PC-9 (cell line): ENCODE measurements around the gene CALML5. TPM values are rescaled to one million over a fixed set of nuclear protein-coding genes. Genes with fewer than 3 reads are reported as not detected.

Experiments
- BruUV-seq: library from RNA; stranded (reverse); fragments of 400-500 nt; replicated peaks from 2 replicates; lab custom pipeline; 2021; lab: Mats Ljungman, UMichigan
- CTCF ChIA-PET: fragments of 300-600 bp; sonication (Branson Sonifier 250); formaldehyde crosslinking; loops from one replicate; lab custom pipeline; 2022; ENCODE audit warnings: antibody characterized with exemption; lab: Charles Lee
- POLR2A ChIA-PET: fragments of 300-600 bp; sonication (Branson Sonifier 250); formaldehyde crosslinking; loops from one replicate; lab custom pipeline; 2022; ENCODE audit warnings: antibody characterized with exemption; ENCODE audit not compliant: unreplicated experiment; lab: Charles Lee
- DNase-seq, 2 experiments: peaks; one replicate each; pipeline versions ENCODE4 v3.0.0 to v3.0.0-alpha.2; 2015 to 2022; ENCODE audit warnings: mixed read lengths in 1 of 2
- H2AFZ ChIP-seq: fragments of 200-600 bp; sonication (generic); 2 replicates; pipeline ENCODE4 v1.8.1; 2017; ENCODE audit warnings: antibody characterized with exemption
- H3F3A ChIP-seq: fragments of 200-600 bp; sonication (generic); 2 replicates; pipeline ENCODE4 v1.8.1; 2017; ENCODE audit warnings: antibody characterized with exemption, mild to moderate bottlenecking, low read depth; ENCODE audit not compliant: insufficient read depth
- H3K27ac ChIP-seq: fragments of 200-600 bp; sonication (generic); 2 replicates; pipeline ENCODE4 v1.6.1; 2016; ENCODE audit warnings: mixed run types
- H3K27me3 ChIP-seq: fragments of 200-600 bp; sonication (generic); 2 replicates; pipeline ENCODE4 v1.6.1; 2016; ENCODE audit warnings: low read depth, mixed run types; ENCODE audit not compliant: insufficient read depth
- H3K36me3 ChIP-seq: fragments of 200-600 bp; sonication (generic); 2 replicates; pipeline ENCODE4 v1.6.1; 2016; ENCODE audit warnings: low read depth, mixed run types
- H3K4me1 ChIP-seq: fragments of 200-600 bp; sonication (generic); replicated peaks from 2 replicates; pipeline ENCODE4 v1.6.1; 2016; ENCODE audit warnings: mixed run types; ENCODE audit not compliant: insufficient read depth
- H3K4me2 ChIP-seq: fragments of 200-600 bp; sonication (generic); 2 replicates; pipeline ENCODE4 v1.6.1; 2017; ENCODE audit warnings: mixed run types
- H3K4me3 ChIP-seq: fragments of 200-600 bp; sonication (generic); 2 replicates; pipeline ENCODE4 v1.6.1; 2016; ENCODE audit warnings: mixed run types
- H3K79me2 ChIP-seq: fragments of 200-600 bp; sonication (generic); 2 replicates; pipeline ENCODE4 v1.6.1; 2017; ENCODE audit warnings: low read depth, mixed run types
- H3K9me2 ChIP-seq: fragments of 200-600 bp; sonication (generic); 2 replicates; pipeline ENCODE4 v1.8.1; 2017; ENCODE audit warnings: mild to moderate bottlenecking; ENCODE audit not compliant: insufficient read depth
- H3K9me3 ChIP-seq: fragments of 200-600 bp; sonication (generic); 2 replicates; pipeline ENCODE4 v1.8.1; 2016; ENCODE audit warnings: low read depth; ENCODE audit not compliant: insufficient read depth
- H4K20me1 ChIP-seq: fragments of 200-600 bp; sonication (generic); 2 replicates; pipeline ENCODE4 v1.8.1; 2017; ENCODE audit not compliant: insufficient read depth
- EZH2 ChIP-seq: fragments of 200-600 bp; sonication (generic); IDR thresholded peaks from 2 replicates; pipeline ENCODE4 v1.8.0; 2017; ENCODE audit warnings: antibody characterized with exemption, low read depth
- intact Hi-C: fragments of 100-400 bp; cut with micrococcal nuclease; formaldehyde crosslinking; loops from one replicate; pipeline ENCODE4 v1.10.0; 2022; ENCODE audit not compliant: unreplicated experiment
- total RNA-seq: library from RNA; stranded (reverse); gene quantifications from 2 replicates; pipeline ENCODE4 v1.2.3, GENCODE V29; 2021
- TF ChIP-seq, protein P1 (sequence below): fragments of 200-600 bp; sonication (generic); conservative IDR thresholded peaks from 2 replicates; pipeline ENCODE4 v1.6.1; 2017; ENCODE audit warnings: mixed run types, antibody characterized with exemption, mild to moderate bottlenecking, moderate library complexity

The CALML5 gene
- total RNA-seq, 1 experiment from 2014 or later: 3.0 TPM

DNA sequence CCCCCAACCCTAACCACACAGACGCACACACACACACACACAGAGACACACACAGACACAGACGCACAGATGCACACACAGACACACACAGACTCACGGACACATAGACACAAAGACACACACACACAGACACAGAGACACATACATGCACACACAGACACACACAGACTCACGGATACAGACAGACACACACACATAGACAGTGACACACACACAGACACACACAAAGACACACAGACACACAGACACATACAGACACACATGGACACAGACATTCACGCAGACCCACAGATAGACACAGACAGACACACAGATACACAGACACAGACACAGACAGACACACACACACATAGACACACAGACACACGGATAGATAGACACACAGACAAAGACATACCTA lies 2.1 kb downstream of the CALML5 start:
- Histone ChIP-seq H3K4me1 (peaks cover 82% of the 10 kb centered on the region), H3K36me3 (no peaks in the 10 kb centered on the region), H3K27me3 (no peaks in the 10 kb centered on the region), H3K4me3 (no peak overlapping the region), H3K9me2 (no peaks in the 10 kb centered on the region), H3K79me2 (no peaks in the 10 kb centered on the region), H3K9me3 (no peaks in the 10 kb centered on the region), H3K4me2 (peak overlapping the region; percentile 28; the same call in 1 of the 2 replicates), H2AFZ (no peak overlapping the region), H3K27ac (peak overlapping the region; percentile 66; the same call in 1 of the 2 replicates), H3F3A (peaks cover 10% of the 10 kb centered on the region), H4K20me1 (no peaks in the 10 kb centered on the region)
- DNase-seq: no peak
- POLR2A ChIA-PET: no interaction called here
- no TSS peak for BruUV-seq
- CTCF ChIA-PET: no interaction called here
- TF ChIP-seq, protein P1, sequence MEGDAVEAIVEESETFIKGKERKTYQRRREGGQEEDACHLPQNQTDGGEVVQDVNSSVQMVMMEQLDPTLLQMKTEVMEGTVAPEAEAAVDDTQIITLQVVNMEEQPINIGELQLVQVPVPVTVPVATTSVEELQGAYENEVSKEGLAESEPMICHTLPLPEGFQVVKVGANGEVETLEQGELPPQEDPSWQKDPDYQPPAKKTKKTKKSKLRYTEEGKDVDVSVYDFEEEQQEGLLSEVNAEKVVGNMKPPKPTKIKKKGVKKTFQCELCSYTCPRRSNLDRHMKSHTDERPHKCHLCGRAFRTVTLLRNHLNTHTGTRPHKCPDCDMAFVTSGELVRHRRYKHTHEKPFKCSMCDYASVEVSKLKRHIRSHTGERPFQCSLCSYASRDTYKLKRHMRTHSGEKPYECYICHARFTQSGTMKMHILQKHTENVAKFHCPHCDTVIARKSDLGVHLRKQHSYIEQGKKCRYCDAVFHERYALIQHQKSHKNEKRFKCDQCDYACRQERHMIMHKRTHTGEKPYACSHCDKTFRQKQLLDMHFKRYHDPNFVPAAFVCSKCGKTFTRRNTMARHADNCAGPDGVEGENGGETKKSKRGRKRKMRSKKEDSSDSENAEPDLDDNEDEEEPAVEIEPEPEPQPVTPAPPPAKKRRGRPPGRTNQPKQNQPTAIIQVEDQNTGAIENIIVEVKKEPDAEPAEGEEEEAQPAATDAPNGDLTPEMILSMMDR: no peak
- no peak for TF ChIP-seq EZH2
- intact Hi-C loops: no loop called here

DNA sequence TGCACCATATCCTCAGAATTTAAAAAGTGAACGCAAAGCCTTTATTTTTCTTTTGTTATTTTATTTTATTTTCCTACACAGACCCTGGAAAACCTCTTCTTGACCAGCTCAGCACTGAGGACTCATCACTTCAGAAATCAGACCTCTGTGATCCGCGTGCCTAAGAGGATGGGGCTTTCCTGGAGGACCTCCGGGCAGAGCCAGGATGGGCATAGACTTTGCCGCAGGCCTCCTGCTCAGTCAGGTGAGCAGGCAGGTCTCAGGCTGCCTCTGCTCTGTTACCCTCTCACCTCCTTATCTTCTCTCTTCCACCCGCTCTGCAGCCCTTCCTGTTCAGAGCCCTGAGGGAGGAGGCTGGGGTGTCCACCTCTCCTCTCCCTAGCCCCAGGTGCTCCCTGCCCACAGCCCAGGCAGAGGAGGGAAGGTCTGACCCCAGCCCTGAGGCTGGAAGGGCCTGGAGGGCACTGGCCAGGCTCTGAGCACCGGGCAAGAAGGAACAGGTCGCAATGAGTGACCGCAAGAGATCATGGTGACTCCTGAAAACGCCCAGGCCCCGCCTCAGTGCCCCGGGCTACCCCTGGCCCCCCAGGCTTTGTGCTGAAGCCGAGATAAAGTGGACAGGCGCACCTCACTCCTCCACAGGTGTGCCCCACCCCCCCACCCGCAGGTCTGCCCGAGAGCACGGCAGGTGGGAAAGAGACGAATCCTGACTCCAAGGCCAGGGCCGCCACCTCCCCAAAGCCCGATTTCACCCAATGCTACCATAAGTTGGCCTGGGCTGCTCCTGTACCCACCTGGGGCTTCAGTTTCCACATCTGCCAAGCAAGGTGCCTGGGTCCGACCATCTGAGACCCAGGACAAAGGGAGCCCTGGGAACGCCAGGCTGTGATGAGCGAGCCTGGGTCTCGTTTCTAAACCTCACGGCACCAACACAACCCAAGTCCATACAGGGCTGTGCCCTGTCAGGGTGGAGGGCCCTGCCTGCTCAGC lies 2.8 kb downstream of the CALML5 start:
- H3K79me2 ChIP-seq: no peaks in the 10 kb centered on the region
- H3K9me2 ChIP-seq: no peaks in the 10 kb centered on the region
- H3K27me3 ChIP-seq: no peaks in the 10 kb centered on the region
- no peaks in the 10 kb centered on the region for H3K36me3 ChIP-seq
- no peaks in the 10 kb centered on the region for H4K20me1 ChIP-seq
- BruUV-seq: no TSS peak
- peaks cover 79% of the 10 kb centered on the region for H3K4me1 ChIP-seq
- no peak overlapping the region for H3K4me3 ChIP-seq
- peak overlapping the region; percentile 66 for H3K27ac ChIP-seq
- ChIA-PET POLR2A (interaction anchor here (0.6 to 0.7 kb wide), 3 partner anchors 34 to 195 kb away, joined by 5 to 25 read pairs (median 8); no protein-coding TSS in a partner anchor), CTCF (interaction anchor here (0.6 kb wide), 1 partner anchor 14 kb away, joined by 5 read pairs; no protein-coding TSS in a partner anchor)
- H3K4me2 ChIP-seq: peak overlapping the region; percentile 60
- H3F3A ChIP-seq: peaks cover 10% of the 10 kb centered on the region
- H3K9me3 ChIP-seq: no peaks in the 10 kb centered on the region
- no peak overlapping the region for H2AFZ ChIP-seq
- DNase-seq: peak; percentile 80 to 93
- intact Hi-C loops: no loop called here
- no peak for TF ChIP-seq EZH2
- TF ChIP-seq, protein P1: no peak

DNA sequence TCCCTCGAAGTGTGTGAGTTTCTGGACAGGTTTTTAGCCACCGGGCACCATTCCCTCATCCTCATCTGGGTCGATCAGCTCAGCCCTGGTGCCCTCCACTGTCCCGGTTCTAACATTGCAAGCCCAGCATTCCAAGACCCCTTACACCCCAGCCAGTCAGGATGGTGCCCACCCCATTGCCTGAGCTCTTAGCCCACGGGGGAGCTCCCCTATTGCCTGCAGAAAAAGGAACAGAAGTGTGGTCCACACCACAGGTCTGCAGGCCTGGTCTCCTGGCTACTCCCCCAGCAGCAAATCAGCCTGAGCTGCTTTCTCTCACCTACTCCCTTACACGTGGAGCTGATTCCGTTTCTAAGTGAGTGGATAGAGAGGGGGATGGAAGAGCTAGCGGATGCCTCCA lies 4.8 kb downstream of the CALML5 start:
- no peaks in the 10 kb centered on the region for H3K79me2 ChIP-seq
- CTCF ChIA-PET: no interaction called here
- H3F3A ChIP-seq: peaks cover 13% of the 10 kb centered on the region
- no peaks in the 10 kb centered on the region for H3K9me2 ChIP-seq
- TF ChIP-seq, protein P1: no peak
- no peak for TF ChIP-seq EZH2
- no peaks in the 10 kb centered on the region for H3K9me3 ChIP-seq
- H3K27ac ChIP-seq: no peak overlapping the region
- no peaks in the 10 kb centered on the region for H3K36me3 ChIP-seq
- no peaks in the 10 kb centered on the region for H3K27me3 ChIP-seq
- no peak for DNase-seq
- intact Hi-C loops: loop anchor here (1.0 kb wide), 1 partner anchor 43 kb away; no protein-coding TSS in a partner anchor
- no peak overlapping the region for H2AFZ ChIP-seq
- no peaks in the 10 kb centered on the region for H4K20me1 ChIP-seq
- peaks cover 65% of the 10 kb centered on the region for H3K4me1 ChIP-seq
- H3K4me3 ChIP-seq: no peak overlapping the region
- no TSS peak for BruUV-seq
- H3K4me2 ChIP-seq: no peak overlapping the region; the same call in 1 of the 2 replicates
- POLR2A ChIA-PET: no interaction called here
